ENCODE results near the gene SMARCD2. TPM values are rescaled to one million over a fixed set of nuclear protein-coding genes. Genes with fewer than 3 reads are reported as not detected.
"Not testable (repeated sequence)": the region's sequence is repeated elsewhere in the genome, so short reads cannot be mapped to it uniquely, and the experiment has no call there.

SMARCD2 gene
- total RNA-seq, 1 experiment from 2014 or later, result 103 TPM

DNA sequence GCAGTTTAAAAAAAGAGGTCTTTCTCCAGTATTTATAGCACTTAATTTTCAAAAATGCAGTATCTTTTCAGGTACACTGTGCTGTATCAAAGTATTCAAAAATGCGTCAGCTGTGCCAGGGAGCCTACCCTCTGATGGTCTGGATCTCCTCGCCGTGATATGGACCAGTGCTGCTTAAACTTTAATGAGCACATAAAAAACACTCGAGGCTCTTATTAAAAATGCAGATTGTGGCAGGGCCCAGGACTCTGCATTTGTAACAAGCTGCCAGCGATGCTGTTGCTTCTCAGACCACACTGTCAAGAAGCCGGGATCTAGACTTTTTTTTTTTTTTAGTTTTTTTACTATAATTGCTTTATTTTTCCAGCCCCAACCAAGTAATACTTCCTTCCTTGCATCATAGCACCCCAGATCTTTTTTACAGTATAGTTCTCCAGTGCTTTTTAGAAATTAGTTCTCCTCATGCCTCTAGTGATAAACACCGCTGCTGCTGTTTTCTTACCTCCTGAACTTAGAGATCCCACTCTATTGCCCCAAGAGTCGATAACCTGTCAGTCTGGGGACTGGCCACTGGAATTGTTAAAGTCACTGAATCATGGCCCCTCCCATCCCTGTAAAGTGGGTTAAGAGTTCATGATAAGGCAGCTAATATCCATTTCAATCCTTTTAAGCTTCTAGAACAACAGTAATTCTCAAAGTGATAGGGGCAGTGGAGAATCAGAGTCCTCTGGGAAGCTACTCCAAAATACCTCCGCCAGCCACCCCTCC, 1.6 kb upstream of the SMARCD2 start:
- Histone ChIP-seq H2AFZ (ENCODE audit: low read length) (peak overlapping the region; percentile 12; the same call in 1 of the 2 replicates), H3K4me3 (ENCODE audit: low read length) (peak overlapping the region; percentile 94), H3K9me3 (ENCODE audit: low read length) (peaks cover 5% of the 10 kb centered on the region; the same call in 1 of the 2 replicates), H3K27me3 (ENCODE audit: low read length) (no peaks in the 10 kb centered on the region), H3K27ac (ENCODE audit: low read length) (peak overlapping the region; percentile 28), H4K20me1 (ENCODE audit: insufficient read depth, low read depth, low read length) (peaks cover 9% of the 10 kb centered on the region; the same call in 1 of the 2 replicates), H3K79me2 (ENCODE audit: low read length) (peaks cover 32% of the 10 kb centered on the region), H3K9me2 (replicated peaks; ENCODE audit: insufficient read depth, low read length) (no peaks in the 10 kb centered on the region), H3K4me2 (ENCODE audit: low read depth, low read length, poor library complexity, severe bottlenecking) (peak overlapping the region; percentile 57), H3K4me1 (ENCODE audit: low read length) (peaks cover 35% of the 10 kb centered on the region), H3K9ac (ENCODE audit: low read length) (peak overlapping the region; percentile 81), H3K36me3 (ENCODE audit: insufficient read depth, low read length) (no peaks in the 10 kb centered on the region)
- no peak for DNase-seq

DNA sequence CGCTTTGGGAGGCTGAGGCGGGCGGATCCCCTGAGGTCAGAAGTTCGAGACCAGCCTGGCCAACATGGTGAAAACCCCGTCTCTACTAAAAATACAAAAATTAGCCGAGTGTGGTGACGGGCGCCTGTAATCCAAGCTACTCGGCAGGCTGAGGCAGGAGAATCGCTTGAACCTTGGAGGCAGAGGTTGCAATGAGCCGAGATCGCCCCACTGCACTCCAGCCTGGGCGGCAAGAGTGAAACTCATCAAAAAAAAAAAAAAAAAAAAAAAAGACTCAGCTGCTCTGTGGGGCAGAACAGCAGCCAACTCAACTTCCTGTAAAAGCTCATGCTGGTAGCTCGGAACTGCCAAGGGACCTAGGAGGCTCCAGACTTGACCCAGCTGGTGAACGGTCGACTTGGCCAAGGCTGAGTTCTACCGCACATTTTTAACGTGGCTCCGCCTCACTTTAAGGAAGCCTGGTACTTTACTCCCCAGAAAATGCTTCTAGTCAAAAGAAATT, 953 bp upstream of the SMARCD2 start:
- peaks cover 40% of the 10 kb centered on the region for H3K4me1 ChIP-seq (ENCODE audit: low read length)
- peaks cover 39% of the 10 kb centered on the region for H3K79me2 ChIP-seq (ENCODE audit: low read length)
- peak overlapping the region; percentile 81 for H3K9ac ChIP-seq (ENCODE audit: low read length)
- H3K27ac ChIP-seq (ENCODE audit: low read length), result peak overlapping the region; percentile 28
- not testable (repeated sequence) for H3K27me3 ChIP-seq (ENCODE audit: low read length); H3K9me3 ChIP-seq (ENCODE audit: low read length); H3K36me3 ChIP-seq (ENCODE audit: insufficient read depth, low read length); H3K9me2 ChIP-seq (replicated peaks; ENCODE audit: insufficient read depth, low read length)
- peak overlapping the region; percentile 65; the same call in 1 of the 2 replicates for H2AFZ ChIP-seq (ENCODE audit: low read length)
- H3K4me2 ChIP-seq (ENCODE audit: low read depth, low read length, poor library complexity, severe bottlenecking), result peak overlapping the region; percentile 57
- peak overlapping the region; percentile 94 for H3K4me3 ChIP-seq (ENCODE audit: low read length)
- peaks cover 14% of the 10 kb centered on the region; the same call in 1 of the 2 replicates for H4K20me1 ChIP-seq (ENCODE audit: insufficient read depth, low read depth, low read length)
- DNase-seq, result peak; percentile 83

DNA sequence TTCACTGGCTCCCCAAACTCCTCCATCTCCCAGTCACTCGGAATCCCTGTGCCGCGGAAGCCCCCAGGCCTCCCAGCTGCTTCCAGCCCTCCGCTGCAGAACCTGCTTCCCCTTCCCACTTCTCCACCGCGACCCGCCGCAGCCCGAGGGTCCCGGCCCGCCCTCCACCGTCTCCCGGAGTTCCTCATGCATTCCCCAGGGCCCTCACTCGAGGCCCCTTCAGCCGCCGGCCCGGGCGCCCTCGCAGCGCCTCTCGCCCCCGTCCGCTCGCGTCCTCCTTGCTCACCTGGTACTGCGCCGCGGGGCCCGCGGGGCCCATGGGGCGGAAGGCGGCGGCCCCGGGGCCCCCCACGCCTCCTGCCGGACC, 329 bp downstream of the SMARCD2 start:
- peaks cover 40% of the 10 kb centered on the region for H3K4me1 ChIP-seq (ENCODE audit: low read length)
- no peaks in the 10 kb centered on the region for H3K27me3 ChIP-seq (ENCODE audit: low read length)
- no peaks in the 10 kb centered on the region for H3K9me3 ChIP-seq (ENCODE audit: low read length)
- no peak overlapping the region for H2AFZ ChIP-seq (ENCODE audit: low read length)
- peaks cover 52% of the 10 kb centered on the region for H3K79me2 ChIP-seq (ENCODE audit: low read length)
- peak; percentile 67 for DNase-seq
- H3K27ac ChIP-seq (ENCODE audit: low read length), result peak overlapping the region; percentile 74
- H3K36me3 ChIP-seq (ENCODE audit: insufficient read depth, low read length), result no peaks in the 10 kb centered on the region
- peak overlapping the region; percentile 84 for H3K4me2 ChIP-seq (ENCODE audit: low read depth, low read length, poor library complexity, severe bottlenecking)
- peaks cover 19% of the 10 kb centered on the region; the same call in 1 of the 2 replicates for H4K20me1 ChIP-seq (ENCODE audit: insufficient read depth, low read depth, low read length)
- no peaks in the 10 kb centered on the region for H3K9me2 ChIP-seq (replicated peaks; ENCODE audit: insufficient read depth, low read length)
- peak overlapping the region; percentile 94 for H3K4me3 ChIP-seq (ENCODE audit: low read length)
- H3K9ac ChIP-seq (ENCODE audit: low read length), result peak overlapping the region; percentile 94

DNA sequence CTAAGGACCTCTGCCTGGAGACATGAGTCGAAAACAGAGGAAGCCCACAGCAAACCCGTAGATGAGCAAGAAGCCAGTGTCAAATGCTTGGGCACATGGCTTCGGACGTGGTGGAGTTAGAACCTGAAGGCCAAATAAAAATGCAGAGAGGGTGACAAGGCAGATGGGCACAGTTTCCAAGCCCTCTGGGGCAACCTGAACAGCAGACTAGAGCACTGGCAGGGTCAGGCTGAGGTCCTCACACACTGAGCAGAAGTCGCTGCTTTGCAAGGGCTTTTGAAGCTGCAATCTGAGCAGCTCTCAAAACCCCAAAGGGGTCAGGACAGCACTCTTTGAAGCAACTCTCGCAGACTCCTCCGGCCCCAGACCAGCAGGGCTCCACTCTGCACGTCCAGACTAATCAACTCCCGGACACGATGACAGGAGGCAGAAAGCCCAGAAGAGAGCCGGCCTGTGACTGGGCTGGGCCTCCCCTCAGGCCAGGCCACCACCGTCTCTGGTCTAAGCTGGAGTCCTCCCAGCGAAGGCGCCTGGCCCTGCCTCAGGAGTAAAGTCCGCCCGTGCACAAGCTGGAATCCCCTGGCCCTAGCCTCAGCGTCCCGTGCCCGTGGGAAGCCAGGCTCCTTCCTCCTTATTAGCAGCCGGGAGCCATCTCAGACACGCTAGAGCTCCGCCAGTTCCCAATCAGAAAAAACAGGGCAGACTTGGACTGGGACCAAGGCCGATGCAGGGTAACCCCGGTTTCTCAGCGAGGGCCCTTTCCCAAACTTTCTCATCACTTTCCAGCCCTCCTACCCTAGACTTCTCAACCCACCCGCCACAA, 924 bp downstream of the SMARCD2 start:
- no peaks in the 10 kb centered on the region for H3K9me3 ChIP-seq (ENCODE audit: low read length)
- H3K36me3 ChIP-seq (ENCODE audit: insufficient read depth, low read length), result no peaks in the 10 kb centered on the region
- H3K4me3 ChIP-seq (ENCODE audit: low read length), result peak overlapping the region; percentile 94
- H3K27me3 ChIP-seq (ENCODE audit: low read length), result no peaks in the 10 kb centered on the region
- H4K20me1 ChIP-seq (ENCODE audit: insufficient read depth, low read depth, low read length), result peaks cover 19% of the 10 kb centered on the region; the same call in 1 of the 2 replicates
- H3K4me2 ChIP-seq (ENCODE audit: low read depth, low read length, poor library complexity, severe bottlenecking), result peak overlapping the region; percentile 84
- peaks cover 58% of the 10 kb centered on the region for H3K79me2 ChIP-seq (ENCODE audit: low read length)
- H3K9ac ChIP-seq (ENCODE audit: low read length), result peak overlapping the region; percentile 94
- DNase-seq, result peak; percentile 74
- peaks cover 40% of the 10 kb centered on the region for H3K4me1 ChIP-seq (ENCODE audit: low read length)
- no peaks in the 10 kb centered on the region for H3K9me2 ChIP-seq (replicated peaks; ENCODE audit: insufficient read depth, low read length)
- H2AFZ ChIP-seq (ENCODE audit: low read length), result no peak overlapping the region
- H3K27ac ChIP-seq (ENCODE audit: low read length), result peak overlapping the region; percentile 74

DNA sequence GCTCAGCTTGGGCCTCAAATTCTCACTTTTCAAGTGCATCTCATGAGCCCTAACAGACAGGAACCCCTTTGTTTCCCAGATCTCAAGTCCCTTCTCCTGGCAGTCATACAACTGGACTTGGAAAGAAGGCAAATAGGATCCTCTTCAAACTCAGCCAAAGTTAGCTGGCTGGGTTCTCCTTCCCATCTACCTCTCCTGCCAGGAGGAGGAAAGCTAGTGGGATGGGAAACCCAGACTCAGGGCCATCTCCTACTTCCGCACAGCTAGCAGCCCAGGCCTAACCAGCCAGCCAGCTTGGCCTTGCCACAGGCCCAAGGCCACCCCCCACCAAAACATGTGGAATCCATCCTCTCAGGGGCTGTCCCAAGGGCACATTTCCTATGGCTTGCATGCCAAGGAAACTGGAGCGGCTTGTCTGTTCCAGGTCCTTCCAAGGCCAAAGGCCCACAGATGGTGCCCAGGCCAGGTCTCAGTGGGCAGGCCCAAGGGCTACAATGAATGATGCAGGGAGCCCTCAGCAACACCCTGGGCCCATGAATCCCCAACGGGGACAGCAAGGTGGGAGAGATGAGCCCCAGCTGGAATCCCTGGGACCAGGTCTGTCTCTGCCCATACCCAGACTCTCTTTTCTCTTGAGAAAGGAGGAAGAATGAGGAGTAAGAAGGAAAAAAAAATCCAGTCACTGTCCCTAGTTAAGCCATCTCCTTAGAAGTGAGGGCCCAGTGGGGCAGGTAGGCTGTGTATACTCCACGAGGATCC, 1.7 kb downstream of the SMARCD2 start:
- H4K20me1 ChIP-seq (ENCODE audit: insufficient read depth, low read depth, low read length), result peaks cover 19% of the 10 kb centered on the region; the same call in 1 of the 2 replicates
- DNase-seq, result no peak
- H3K9me3 ChIP-seq (ENCODE audit: low read length), result no peaks in the 10 kb centered on the region
- H3K4me1 ChIP-seq (ENCODE audit: low read length), result peaks cover 40% of the 10 kb centered on the region
- H3K27me3 ChIP-seq (ENCODE audit: low read length), result no peaks in the 10 kb centered on the region
- H3K9ac ChIP-seq (ENCODE audit: low read length), result peak overlapping the region; percentile 94
- peak overlapping the region; percentile 94 for H3K4me3 ChIP-seq (ENCODE audit: low read length)
- H3K4me2 ChIP-seq (ENCODE audit: low read depth, low read length, poor library complexity, severe bottlenecking), result peak overlapping the region; percentile 84
- H2AFZ ChIP-seq (ENCODE audit: low read length), result no peak overlapping the region
- no peaks in the 10 kb centered on the region for H3K36me3 ChIP-seq (ENCODE audit: insufficient read depth, low read length)
- peak overlapping the region; percentile 74 for H3K27ac ChIP-seq (ENCODE audit: low read length)
- H3K79me2 ChIP-seq (ENCODE audit: low read length), result peaks cover 58% of the 10 kb centered on the region
- no peaks in the 10 kb centered on the region for H3K9me2 ChIP-seq (replicated peaks; ENCODE audit: insufficient read depth, low read length)

DNA sequence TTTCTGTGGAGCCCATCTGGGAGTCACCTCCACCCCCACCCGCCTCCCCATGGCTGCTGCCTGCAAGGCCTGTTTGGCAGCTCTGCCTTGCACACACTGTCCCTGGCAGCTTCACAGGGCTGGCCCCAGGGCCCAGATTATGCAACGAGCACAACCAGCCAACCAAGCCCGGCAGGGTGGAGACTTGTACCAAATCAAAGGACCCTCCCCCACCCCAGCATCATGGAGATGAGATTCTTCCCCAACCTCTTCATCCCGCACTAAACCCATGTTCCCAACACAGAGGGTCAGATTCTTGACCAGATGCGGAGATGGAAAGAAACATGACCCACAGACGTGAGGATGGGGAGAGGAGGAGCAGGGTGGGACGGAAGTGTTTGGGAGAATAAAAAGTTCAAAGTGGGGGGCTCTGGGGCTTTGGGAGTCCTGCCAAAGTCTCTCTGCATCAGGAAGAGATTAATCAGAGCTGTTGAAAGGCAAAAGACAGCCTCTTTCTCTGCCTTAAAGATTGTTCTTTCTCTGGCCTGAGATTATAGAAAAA, 3.8 kb downstream of the SMARCD2 start:
- H3K79me2 ChIP-seq (ENCODE audit: low read length), result peaks cover 58% of the 10 kb centered on the region
- no peaks in the 10 kb centered on the region for H3K9me2 ChIP-seq (replicated peaks; ENCODE audit: insufficient read depth, low read length)
- H3K4me3 ChIP-seq (ENCODE audit: low read length), result peak overlapping the region; percentile 7; the same call in 1 of the 2 replicates
- peak overlapping the region; percentile 60; the same call in 1 of the 2 replicates for H3K27ac ChIP-seq (ENCODE audit: low read length)
- no peak overlapping the region for H2AFZ ChIP-seq (ENCODE audit: low read length)
- no peaks in the 10 kb centered on the region for H3K27me3 ChIP-seq (ENCODE audit: low read length)
- peak overlapping the region; percentile 49 for H3K4me2 ChIP-seq (ENCODE audit: low read depth, low read length, poor library complexity, severe bottlenecking)
- H3K9me3 ChIP-seq (ENCODE audit: low read length), result no peaks in the 10 kb centered on the region
- peaks cover 40% of the 10 kb centered on the region for H3K4me1 ChIP-seq (ENCODE audit: low read length)
- peaks cover 19% of the 10 kb centered on the region; the same call in 1 of the 2 replicates for H4K20me1 ChIP-seq (ENCODE audit: insufficient read depth, low read depth, low read length)
- H3K9ac ChIP-seq (ENCODE audit: low read length), result peak overlapping the region; percentile 51
- DNase-seq, result no peak
- H3K36me3 ChIP-seq (ENCODE audit: insufficient read depth, low read length), result peaks cover 5% of the 10 kb centered on the region; the same call in 1 of the 2 replicates

DNA sequence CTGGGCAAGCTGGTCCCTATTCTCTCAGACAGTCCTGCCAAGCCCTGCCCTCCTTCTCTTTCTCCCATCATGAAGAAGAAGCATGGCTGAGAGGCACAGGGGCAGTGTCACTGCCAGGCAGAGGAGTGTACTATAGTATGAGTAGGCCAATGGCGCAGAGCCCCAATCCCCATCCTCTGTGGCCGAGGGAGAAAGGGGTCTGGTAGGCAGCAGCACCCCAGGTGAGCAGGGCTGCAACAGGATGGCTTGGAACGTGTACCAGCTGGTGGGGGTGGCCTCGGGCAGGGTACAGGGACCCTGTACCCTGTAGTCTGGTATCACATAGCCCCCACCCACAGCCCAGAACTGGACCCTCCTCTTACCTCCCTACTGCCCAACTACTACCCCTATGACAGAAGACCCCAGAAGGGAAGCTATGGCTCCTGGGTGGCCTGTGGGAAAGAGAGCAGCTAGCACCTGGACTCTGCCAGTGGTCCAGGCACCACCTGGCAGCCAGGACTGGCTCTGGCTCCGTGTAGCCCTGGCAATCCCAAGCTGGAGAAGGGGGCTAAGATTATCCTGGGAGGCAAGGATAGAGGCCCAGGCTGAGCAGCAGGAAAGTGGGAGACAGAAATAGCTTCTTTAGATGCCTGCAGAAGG, 4.4 kb downstream of the SMARCD2 start:
- no peaks in the 10 kb centered on the region for H3K9me3 ChIP-seq (ENCODE audit: low read length)
- peaks cover 58% of the 10 kb centered on the region for H3K79me2 ChIP-seq (ENCODE audit: low read length)
- no peak overlapping the region for H3K4me2 ChIP-seq (ENCODE audit: low read depth, low read length, poor library complexity, severe bottlenecking)
- H3K36me3 ChIP-seq (ENCODE audit: insufficient read depth, low read length), result peaks cover 8% of the 10 kb centered on the region; the same call in 1 of the 2 replicates
- no peak overlapping the region for H2AFZ ChIP-seq (ENCODE audit: low read length)
- H3K27ac ChIP-seq (ENCODE audit: low read length), result peak overlapping the region; percentile 60; the same call in 1 of the 2 replicates
- H4K20me1 ChIP-seq (ENCODE audit: insufficient read depth, low read depth, low read length), result peaks cover 19% of the 10 kb centered on the region; the same call in 1 of the 2 replicates
- H3K9me2 ChIP-seq (replicated peaks; ENCODE audit: insufficient read depth, low read length), result no peaks in the 10 kb centered on the region
- H3K9ac ChIP-seq (ENCODE audit: low read length), result peak overlapping the region; percentile 51; the same call in 1 of the 2 replicates
- no peaks in the 10 kb centered on the region for H3K27me3 ChIP-seq (ENCODE audit: low read length)
- H3K4me3 ChIP-seq (ENCODE audit: low read length), result no peak overlapping the region
- DNase-seq, result no peak
- peaks cover 37% of the 10 kb centered on the region for H3K4me1 ChIP-seq (ENCODE audit: low read length)

Data from Karpas-422 (cell line).